Esophagus (tissue), 2 donors: Measurements from ENCODE around the gene CALML3. TPM values are rescaled to one million over a fixed set of nuclear protein-coding genes. Genes with fewer than 3 reads are reported as not detected.

Experiments
- H3K27ac ChIP-seq, 2 donors: one replicate each; pipeline ENCODE4 v1.5.1; 2013; ENCODE audit warnings: low read depth in 2 of 2, mild to moderate bottlenecking in 2 of 2, inconsistent platforms in 1 of 2, low read length in 1 of 2, moderate library complexity in 1 of 2
- H3K27me3 ChIP-seq, 2 donors: one replicate each; pipeline ENCODE4 v1.6.1; 2013; ENCODE audit warnings: low read length in 2 of 2, control low read depth in 1 of 2, mild to moderate bottlenecking in 1 of 2; ENCODE audit not compliant: insufficient read depth in 2 of 2, control insufficient read depth in 1 of 2
- H3K36me3 ChIP-seq, 2 donors: one replicate each; pipeline ENCODE4 v1.6.1; 2013; ENCODE audit warnings: low read length in 1 of 2; ENCODE audit not compliant: control insufficient read depth in 2 of 2, insufficient read depth in 2 of 2
- H3K4me1 ChIP-seq, 2 donors: one replicate each; pipeline ENCODE4 v1.6.1; 2013; ENCODE audit warnings: low read length in 1 of 2; ENCODE audit not compliant: control insufficient read depth in 2 of 2, insufficient read depth in 2 of 2
- H3K4me3 ChIP-seq, 2 donors: one replicate each; pipeline ENCODE4 v1.5.1; 2013; ENCODE audit warnings: low read length in 2 of 2, mild to moderate bottlenecking in 2 of 2, low read depth in 1 of 2, moderate library complexity in 1 of 2
- H3K9me3 ChIP-seq, 2 donors: one replicate each; pipeline ENCODE4 v1.6.1; 2013; ENCODE audit warnings: mild to moderate bottlenecking in 2 of 2, low read depth in 1 of 2, low read length in 1 of 2, moderate library complexity in 1 of 2; ENCODE audit not compliant: control insufficient read depth in 2 of 2, insufficient read depth in 1 of 2
- whole genome bisulfite sequencing, 2 donors: extraction: QIAGEN DNeasy Blood & Tissue Kit; methylation state at CpG; one replicate each; pipeline ENCODE4 v1.1.7; 2013; 5-methylcytosine and 5-hydroxymethylcytosine counted together
- polyA plus RNA-seq, 2 donors: library from polyadenylated mRNA; stranded (reverse); fragments of 200-250 nt; gene quantifications; one replicate each; pipeline ENCODE4 v1.2.3, GENCODE V29; 2013
- donor health status: healthy with polysubstance abuse.
- donor health status: Bipolar disorder and iron deficiency.

Gene CALML3
- polyA plus RNA-seq, 2 donors: 224 to 330 TPM

DNA sequence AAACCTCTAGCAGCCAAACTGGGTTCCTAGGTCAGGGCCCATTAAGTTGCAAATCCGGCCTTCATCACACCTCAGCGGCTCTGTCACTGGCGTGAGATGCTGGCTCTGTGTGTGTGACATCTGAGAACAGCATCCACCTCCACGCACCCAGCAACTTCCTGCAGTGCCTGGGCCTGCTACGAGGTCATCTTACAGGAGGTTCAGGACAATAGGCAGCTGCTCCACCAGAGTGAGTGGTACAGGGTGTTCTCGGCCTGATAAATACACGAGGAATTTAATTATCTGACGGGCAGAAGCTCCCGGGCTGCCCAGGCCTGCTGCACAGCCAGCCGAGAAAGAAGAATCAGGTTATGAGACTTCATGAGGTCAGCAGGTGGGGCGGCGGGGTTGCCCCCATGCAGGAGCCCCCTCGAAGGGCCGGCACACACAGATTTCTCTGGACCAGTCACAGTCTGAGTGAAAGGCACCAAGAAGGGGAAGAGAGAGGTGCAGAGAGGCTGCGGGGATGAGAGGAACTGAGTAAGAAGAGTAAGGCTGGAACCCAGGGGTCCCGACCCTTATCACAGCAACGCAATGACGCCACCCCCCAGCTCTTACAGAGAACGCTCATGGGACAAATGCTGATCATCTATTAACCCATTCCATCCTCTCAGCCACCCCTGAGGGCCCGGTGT lies 49.3 kb downstream of the CALML3 start:
- WGBS, 2 donors: 81 to 88% methylated on average over 20 of the region's 20 CpGs
- Histone ChIP-seq H3K36me3 (no peaks in the 10 kb centered on the region), H3K4me1 (peaks cover 0 to 8% of the 10 kb centered on the region in 2 donors), H3K27me3 (no peaks in the 10 kb centered on the region), H3K27ac (no peak overlapping the region), H3K4me3 (no peak overlapping the region), H3K9me3 (no peaks in the 10 kb centered on the region)

DNA sequence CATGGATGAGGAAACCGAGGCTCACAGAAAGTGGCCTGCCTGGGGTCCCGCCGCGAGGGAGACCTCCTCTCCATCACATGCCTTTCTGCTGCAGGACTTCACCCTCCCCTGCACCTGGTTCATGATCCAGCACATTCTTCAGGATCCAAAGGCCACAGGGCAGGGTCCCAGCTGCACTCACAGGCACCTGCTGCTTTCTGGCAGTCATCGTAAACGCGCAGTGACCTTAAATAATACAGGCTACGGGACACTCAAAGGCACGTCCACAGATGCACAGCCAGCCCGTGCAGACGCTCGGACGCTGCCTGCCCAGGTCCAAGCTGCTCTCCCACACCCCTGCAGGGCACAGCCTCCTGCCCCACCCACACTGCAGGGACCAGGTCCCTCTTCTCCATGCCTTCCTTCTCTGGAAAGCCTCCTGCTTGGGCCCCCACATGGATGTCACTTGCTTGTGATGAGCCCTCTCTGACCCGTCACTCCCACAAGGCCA lies 49.9 kb downstream of the CALML3 start:
- no peaks in the 10 kb centered on the region for H3K9me3 ChIP-seq
- no peak overlapping the region for H3K27ac ChIP-seq
- no peaks in the 10 kb centered on the region for H3K36me3 ChIP-seq
- 80 to 86% methylated on average over 14 of the region's 14 CpGs for WGBS, 2 donors
- H3K27me3 ChIP-seq: no peaks in the 10 kb centered on the region
- peaks cover 0 to 8% of the 10 kb centered on the region in 2 donors for H3K4me1 ChIP-seq
- no peak overlapping the region for H3K4me3 ChIP-seq

DNA sequence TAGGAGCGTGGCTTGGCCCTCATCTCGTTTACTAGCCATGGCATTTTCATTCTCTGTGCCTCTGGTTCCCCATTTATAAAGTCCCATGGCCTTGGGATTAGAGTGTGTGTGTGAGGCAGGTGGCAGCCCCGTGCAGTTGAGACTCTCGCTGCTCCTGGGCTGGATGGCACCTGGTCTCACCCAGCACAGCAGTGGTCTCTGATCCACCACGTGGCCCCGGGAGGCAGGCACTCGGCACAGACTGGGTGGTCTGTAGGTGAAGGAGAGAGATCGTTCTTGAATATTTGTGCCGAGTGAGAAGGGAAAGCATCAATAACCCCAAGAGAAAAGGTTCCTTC lies 50.4 kb downstream of the CALML3 start:
- Histone ChIP-seq H3K9me3 (no peaks in the 10 kb centered on the region), H3K27ac (no peak overlapping the region), H3K36me3 (no peaks in the 10 kb centered on the region), H3K4me1 (peaks cover 0 to 8% of the 10 kb centered on the region in 2 donors), H3K27me3 (no peaks in the 10 kb centered on the region), H3K4me3 (no peak overlapping the region)
- WGBS, 2 donors: 68 to 71% methylated on average over 9 of the region's 9 CpGs

DNA sequence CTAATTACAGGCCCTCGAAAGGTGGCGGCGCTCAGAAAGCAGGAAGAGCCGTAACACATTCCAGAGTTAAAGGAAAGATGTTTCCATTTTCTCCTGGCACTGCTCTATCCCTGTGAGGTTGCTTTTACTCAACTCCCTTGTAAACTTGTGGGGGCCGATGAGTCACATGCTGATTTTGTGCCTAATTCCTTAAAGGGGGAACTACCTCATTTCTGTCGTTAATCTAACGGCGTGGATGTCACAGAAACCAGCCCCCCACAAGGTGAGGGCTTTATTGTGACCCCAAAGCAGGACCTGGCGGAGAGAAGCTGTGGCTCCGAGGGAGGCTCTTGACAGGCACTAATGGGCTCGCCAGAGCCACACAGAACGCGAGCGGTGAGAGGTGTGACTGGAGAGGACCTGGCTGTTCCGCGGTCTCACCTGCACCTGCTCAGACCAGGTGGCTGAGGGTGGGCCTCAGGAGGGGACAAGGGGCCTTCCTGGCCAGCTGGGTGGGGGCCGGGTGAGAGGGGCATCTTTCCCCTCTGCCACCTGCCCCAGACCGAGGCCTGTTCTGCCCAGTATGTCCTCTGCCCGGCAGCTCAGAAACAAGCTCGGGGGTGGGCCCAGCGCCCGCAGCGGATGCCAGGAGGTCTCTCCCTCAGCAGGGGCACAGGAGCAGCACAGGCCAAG lies 50.9 kb downstream of the CALML3 start:
- no peak overlapping the region for H3K27ac ChIP-seq
- no peaks in the 10 kb centered on the region for H3K9me3 ChIP-seq
- WGBS, 2 donors: 81 to 83% methylated on average over 23 of the region's 23 CpGs
- peaks cover 0 to 8% of the 10 kb centered on the region in 2 donors for H3K4me1 ChIP-seq
- no peak overlapping the region for H3K4me3 ChIP-seq
- H3K36me3 ChIP-seq: no peaks in the 10 kb centered on the region
- H3K27me3 ChIP-seq: no peaks in the 10 kb centered on the region

DNA sequence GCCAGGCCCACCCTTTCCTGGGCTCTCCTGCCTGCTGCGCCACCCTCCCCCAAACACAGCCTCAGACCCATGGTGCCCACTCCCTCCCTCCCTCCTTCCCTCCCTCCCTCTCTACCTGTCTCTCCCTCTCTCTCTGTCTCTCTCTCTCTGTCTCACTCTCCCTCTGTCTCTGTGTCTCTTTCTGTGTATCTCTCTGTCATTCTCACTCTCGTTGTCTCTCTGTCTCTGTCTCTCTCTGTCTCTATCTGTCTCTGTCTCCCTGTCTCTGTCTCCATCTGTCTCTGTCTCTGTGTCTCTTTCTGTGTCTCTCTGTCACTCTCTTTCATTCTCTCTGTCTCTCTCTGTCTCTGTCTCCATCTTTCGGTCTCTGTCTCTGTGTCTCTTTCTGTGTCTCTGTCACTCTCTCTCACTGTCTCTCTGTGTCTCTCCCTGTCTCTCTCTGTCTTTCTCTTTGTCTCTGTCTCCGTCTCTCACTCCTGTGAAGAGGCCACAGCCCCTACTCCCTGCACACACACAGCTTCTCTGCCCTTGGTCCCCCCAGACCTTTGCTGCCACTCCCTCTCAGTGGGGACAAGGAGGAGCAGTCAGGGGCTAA lies 51.5 kb downstream of the CALML3 start:
- Histone ChIP-seq H3K9me3 (no peaks in the 10 kb centered on the region), H3K27ac (no peak overlapping the region), H3K4me3 (no peak overlapping the region), H3K36me3 (no peaks in the 10 kb centered on the region), H3K4me1 (peaks cover 0 to 8% of the 10 kb centered on the region in 2 donors), H3K27me3 (no peaks in the 10 kb centered on the region)
- WGBS, 2 donors: 95 to 98% methylated on average over 3 to 4 of the region's 4 CpGs

Other genes with a start within 250 kb of the CALML3 start
- gene UCN3, start 160.0 kb upstream of the CALML3 start, polyA plus RNA-seq: not detected
- gene TUBAL3, start 120.1 kb upstream of the CALML3 start, polyA plus RNA-seq: under 1 TPM; 0.05 to 0.20 TPM
- gene NET1, start 112.4 kb upstream of the CALML3 start, polyA plus RNA-seq: 10 to 100 TPM; 41.5 to 52.0 TPM
- 100 to 1,000 TPM in 1 of 2 donors, 10 to 100 TPM in 1; 75.9 to 185 TPM for gene CALML5, start 25.4 kb upstream of the CALML3 start, polyA plus RNA-seq
- gene ASB13, start 141.6 kb downstream of the CALML3 start, polyA plus RNA-seq: 10 to 100 TPM; 12.2 to 13.9 TPM
- gene TASOR2, start 159.9 kb downstream of the CALML3 start, polyA plus RNA-seq: 10 to 100 TPM in 1 of 2 donors, 1 to 10 TPM in 1; 8.1 to 11.1 TPM